ENCODE data around the gene ERICH4. TPM values are rescaled to one million over a fixed set of nuclear protein-coding genes. Genes with fewer than 3 reads are reported as not detected.
A peak's percentile ranks its signal among the peaks of the same experiment; 100 is the strongest.

The ERICH4 gene
- total and polyA plus RNA-seq, 9 of the 15 experiments (the other 6 are each of a cell fraction or from before 2014, with no cell fraction given): not detected

DNA sequence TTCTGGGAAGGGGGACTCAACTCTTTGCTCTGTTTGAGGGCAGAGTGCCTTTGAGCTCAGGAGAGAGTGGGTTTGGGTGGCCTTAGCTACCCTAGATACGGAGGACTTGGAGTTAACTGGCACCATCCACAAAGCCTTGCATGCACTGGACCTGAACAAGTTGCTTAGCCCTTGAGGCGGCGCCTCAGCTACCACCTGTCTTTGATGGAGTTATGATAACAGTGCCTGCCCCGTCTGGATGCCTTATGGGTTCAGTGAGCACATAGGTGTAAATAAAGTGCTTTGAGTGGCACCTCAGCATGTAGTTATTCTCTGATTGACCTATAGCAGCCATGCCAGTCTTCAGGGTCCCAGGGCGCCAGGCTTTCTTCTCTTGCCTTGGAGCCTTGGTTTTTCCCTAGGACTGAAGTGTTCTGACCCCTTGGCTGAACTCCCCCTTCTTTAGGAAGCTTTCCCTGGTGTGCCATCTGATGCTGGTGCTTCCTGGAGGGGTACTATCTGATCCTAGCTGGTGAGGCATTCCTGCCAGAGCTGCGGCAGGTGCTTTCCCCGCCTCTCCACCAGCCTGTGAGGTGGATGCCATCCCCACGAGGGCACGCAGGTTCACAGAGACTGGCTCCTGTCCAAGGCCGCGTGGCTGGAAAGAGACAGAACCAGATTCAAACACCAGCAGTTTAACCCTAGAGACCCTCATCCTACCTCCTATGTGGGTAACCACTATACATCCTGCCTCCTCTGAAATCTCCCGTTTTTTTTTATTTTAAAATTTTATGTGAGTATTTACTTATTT, 39.6 kb upstream of the ERICH4 start:
- FAIRE-seq: no peak

DNA sequence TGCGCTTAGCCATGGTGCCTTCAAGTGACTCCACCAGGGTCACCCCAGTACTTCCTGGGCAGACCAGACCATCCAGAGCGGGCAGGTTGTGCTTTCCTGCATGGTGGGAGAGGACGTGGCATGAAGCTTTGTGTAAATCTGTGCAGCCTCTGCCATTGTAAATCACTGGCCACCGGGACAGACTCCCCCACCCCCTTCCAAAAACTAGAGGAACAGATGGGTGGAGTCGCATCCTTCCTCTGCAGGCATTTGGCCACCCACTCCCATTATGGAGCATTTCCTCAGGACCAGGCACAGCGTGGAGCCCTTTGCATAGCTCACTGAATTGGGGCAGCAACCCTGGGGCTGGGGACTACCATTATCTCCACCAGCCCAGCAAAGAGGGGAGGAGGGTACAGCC, 37.2 kb upstream of the ERICH4 start:
- BruUV-seq (replicated peaks): no TSS peak
- Histone ChIP-seq H4K20me1 (replicated peaks; ENCODE audit: control insufficient read depth, insufficient read depth, low read length) (no peaks in the 10 kb centered on the region), H3K4me3 (no peak overlapping the region), H3K4me2 (ENCODE audit: insufficient read depth, low read length) (no peak overlapping the region), H3K9me1 (ENCODE audit: control insufficient read depth, insufficient read depth, low read length) (no peaks in the 10 kb centered on the region), H3K79me2 (ENCODE audit: control insufficient read depth, insufficient read depth, low read length) (no peaks in the 10 kb centered on the region), H3K9ac (ENCODE audit: insufficient read depth in 1 of 2, low read depth in 2 of 2, low read length in 2 of 2) (peak overlapping the region in 1 of 2 experiments; percentile 58; a peak in 1 of 4 replicates), H3K4me1 (replicated peaks in 1 of 2; ENCODE audit: control insufficient read depth in 2 of 2, insufficient read depth in 2 of 2, low read length in 2 of 2) (peaks cover 6 to 12% of the 10 kb centered on the region in 2 experiments; a peak in 4 of 5 replicates), H3K36me3 (ENCODE audit: control insufficient read depth, insufficient read depth, low read length) (peaks cover 3% of the 10 kb centered on the region; the same call in 1 of the 3 replicates), H3K27ac (ENCODE audit: extremely low read depth, low read depth, low read length) (no peak overlapping the region), H3K9me3 (replicated peaks; ENCODE audit: control insufficient read depth, insufficient read depth, low read depth, low read length) (no peaks in the 10 kb centered on the region), H3K27me3 (ENCODE audit: control insufficient read depth in 2 of 2, insufficient read depth in 2 of 2, low read length in 2 of 2) (no peaks in the 10 kb centered on the region), H2AFZ (ENCODE audit: low read depth, low read length) (no peak overlapping the region)
- FAIRE-seq: no peak
- in situ Hi-C loops (cut with MboI): no loop called here
- ChIA-PET CTCF (ENCODE audit: low intra/inter-chr PET ratio) (no interaction called here), POLR2A (no interaction called here)
- 62% methylated on average over 5 of the region's 6 CpGs for WGBS (ENCODE audit: insufficient coverage, low coverage, missing lambda C conversion rate)
- DNase-seq (ENCODE audit: extremely low read depth in 1 of 4, low spot score in 3 of 4): no peak
- no peak for ATAC-seq
- intact Hi-C loops (cut with micrococcal nuclease): no loop called here
- TF ChIP-seq RCOR1 (IDR thresholded peaks at IDR 0.05; ENCODE audit: borderline replicate concordance in 1 of 2, low read depth in 2 of 2, low read length in 2 of 2): no peak
- TF ChIP-seq SREBF1 (IDR thresholded peaks at IDR 0.05; ENCODE audit: borderline replicate concordance, low read depth, low read length): no peak
- TF ChIP-seq NCOA6 (IDR thresholded peaks at IDR 0.05): no peak
- TF ChIP-seq, protein P1, sequence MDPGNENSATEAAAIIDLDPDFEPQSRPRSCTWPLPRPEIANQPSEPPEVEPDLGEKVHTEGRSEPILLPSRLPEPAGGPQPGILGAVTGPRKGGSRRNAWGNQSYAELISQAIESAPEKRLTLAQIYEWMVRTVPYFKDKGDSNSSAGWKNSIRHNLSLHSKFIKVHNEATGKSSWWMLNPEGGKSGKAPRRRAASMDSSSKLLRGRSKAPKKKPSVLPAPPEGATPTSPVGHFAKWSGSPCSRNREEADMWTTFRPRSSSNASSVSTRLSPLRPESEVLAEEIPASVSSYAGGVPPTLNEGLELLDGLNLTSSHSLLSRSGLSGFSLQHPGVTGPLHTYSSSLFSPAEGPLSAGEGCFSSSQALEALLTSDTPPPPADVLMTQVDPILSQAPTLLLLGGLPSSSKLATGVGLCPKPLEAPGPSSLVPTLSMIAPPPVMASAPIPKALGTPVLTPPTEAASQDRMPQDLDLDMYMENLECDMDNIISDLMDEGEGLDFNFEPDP (CRISPR knock-in tag; IDR thresholded peaks at IDR 0.05): no peak
- TF ChIP-seq U2AF2 (optimal IDR thresholded peaks at IDR 0.05; ENCODE audit: low read depth, low read length): no peak
- TF ChIP-seq ZNF347 (CRISPR knock-in tag; IDR thresholded peaks at IDR 0.05; ENCODE audit: low read depth): no peak
- no peak for TF ChIP-seq FOXK2 (conservative IDR thresholded peaks at IDR 0.05 in 1 of 2, IDR thresholded peaks at IDR 0.05 in 1 of 2; ENCODE audit: low read depth in 2 of 2)
- TF ChIP-seq ZNF57 (CRISPR knock-in tag; IDR thresholded peaks at IDR 0.05): no peak
- no peak for TF ChIP-seq MCM7 (IDR thresholded peaks at IDR 0.05)

More for the DNA sequence above, 39.6 kb upstream of the ERICH4 start:
- DNase-seq (ENCODE audit: extremely low read depth in 1 of 4, low spot score in 3 of 4) (no peak), ATAC-seq (no peak)
- Histone ChIP-seq H3K27me3 (ENCODE audit: control insufficient read depth in 2 of 2, insufficient read depth in 2 of 2, low read length in 2 of 2) (no peaks in the 10 kb centered on the region), H3K4me2 (ENCODE audit: insufficient read depth, low read length) (no peak overlapping the region), H3K4me1 (replicated peaks in 1 of 2; ENCODE audit: control insufficient read depth in 2 of 2, insufficient read depth in 2 of 2, low read length in 2 of 2) (peaks cover 4 to 5% of the 10 kb centered on the region in 2 experiments; a peak in 2 of 5 replicates), H3K4me3 (no peak overlapping the region), H3K9ac (ENCODE audit: insufficient read depth in 1 of 2, low read depth in 2 of 2, low read length in 2 of 2) (no peak overlapping the region), H2AFZ (ENCODE audit: low read depth, low read length) (no peak overlapping the region), H3K79me2 (ENCODE audit: control insufficient read depth, insufficient read depth, low read length) (peaks cover 9% of the 10 kb centered on the region), H3K36me3 (ENCODE audit: control insufficient read depth, insufficient read depth, low read length) (no peaks in the 10 kb centered on the region), H3K27ac (ENCODE audit: extremely low read depth, low read depth, low read length) (no peak overlapping the region), H3K9me1 (ENCODE audit: control insufficient read depth, insufficient read depth, low read length) (no peaks in the 10 kb centered on the region), H4K20me1 (replicated peaks; ENCODE audit: control insufficient read depth, insufficient read depth, low read length) (no peaks in the 10 kb centered on the region), H3K9me3 (replicated peaks; ENCODE audit: control insufficient read depth, insufficient read depth, low read depth, low read length) (no peaks in the 10 kb centered on the region)
- TF ChIP-seq, protein P2, sequence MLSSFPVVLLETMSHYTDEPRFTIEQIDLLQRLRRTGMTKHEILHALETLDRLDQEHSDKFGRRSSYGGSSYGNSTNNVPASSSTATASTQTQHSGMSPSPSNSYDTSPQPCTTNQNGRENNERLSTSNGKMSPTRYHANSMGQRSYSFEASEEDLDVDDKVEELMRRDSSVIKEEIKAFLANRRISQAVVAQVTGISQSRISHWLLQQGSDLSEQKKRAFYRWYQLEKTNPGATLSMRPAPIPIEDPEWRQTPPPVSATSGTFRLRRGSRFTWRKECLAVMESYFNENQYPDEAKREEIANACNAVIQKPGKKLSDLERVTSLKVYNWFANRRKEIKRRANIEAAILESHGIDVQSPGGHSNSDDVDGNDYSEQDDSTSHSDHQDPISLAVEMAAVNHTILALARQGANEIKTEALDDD (IDR thresholded peaks at IDR 0.05): no peak
- BruUV-seq (replicated peaks): no TSS peak
- WGBS (ENCODE audit: insufficient coverage, low coverage, missing lambda C conversion rate): 80% methylated on average over 12 of the region's 12 CpGs
- POLR2A ChIA-PET: interaction anchor here (0.6 to 0.7 kb wide), 2 partner anchors 33 to 244 kb away, joined by 3 to 4 read pairs; no protein-coding TSS in a partner anchor
- CTCF ChIA-PET (ENCODE audit: low intra/inter-chr PET ratio): no interaction called here
- intact Hi-C loops (cut with micrococcal nuclease) (no loop called here), in situ Hi-C loops (cut with MboI) (no loop called here)
